H54 (cell line): ENCODE results near the gene NUDCD3.

ENCODE experiments used
- DNase-seq: peaks from one replicate; pipeline ENCODE4 v3.0.0; 2011; ENCODE audit warnings: low spot score, mixed read lengths; ENCODE audit not compliant: insufficient read length
- FAIRE-seq: peaks from 3 replicates; lab custom pipeline; 2011; peaks lifted over from hg19 to GRCh38; lab: Jason Lieb, UNC
- POLR2A ChIP-seq: IDR thresholded peaks from 2 replicates; pipeline ENCODE4 v1.6.1; 2011; ENCODE audit warnings: low read depth, mild to moderate bottlenecking, low read length

Gene NUDCD3

GRCh38 chr7:44505595-44505994, 15.1 kb upstream of the NUDCD3 start:
- no peak for TF ChIP-seq POLR2A
- DNase-seq (no peak), FAIRE-seq (no peak)

- no peak for DNase-seq
- no peak for FAIRE-seq
- no peak for TF ChIP-seq POLR2A
These were observed 7.9 kb upstream of the NUDCD3 start for GRCh38 chr7:44498230-44498954.

GRCh38 chr7:44497155-44498027, 6.9 kb upstream of the NUDCD3 start:
- DNase-seq (no peak), FAIRE-seq (no peak)
- no peak for TF ChIP-seq POLR2A

DNA sequence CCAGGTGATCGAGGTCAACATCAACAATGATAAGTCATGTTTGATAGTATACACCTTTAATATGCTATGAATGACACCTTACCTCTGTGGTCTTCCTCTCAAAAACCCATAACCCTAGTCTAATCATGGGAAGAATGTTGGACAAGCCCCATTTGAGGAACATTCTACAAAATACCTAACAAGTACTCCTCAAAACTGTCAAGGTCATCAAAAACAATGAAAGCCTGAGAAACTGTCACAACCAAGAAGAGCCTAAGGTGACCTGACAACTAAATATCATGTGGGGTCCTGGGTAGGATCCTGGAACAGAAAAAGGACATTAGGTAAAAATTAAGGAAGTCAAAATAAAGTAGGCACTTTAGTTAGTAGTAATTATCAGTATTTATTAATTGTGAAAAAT, 5.9 kb upstream of the NUDCD3 start:
- TF ChIP-seq POLR2A = no peak
- FAIRE-seq = no peak

GRCh38 chr7:44494960-44495359, 4.5 kb upstream of the NUDCD3 start:
- FAIRE-seq (no peak), DNase-seq (no peak)
- no peak for TF ChIP-seq POLR2A

More for the DNA sequence above, 5.9 kb upstream of the NUDCD3 start:
- DNase-seq = no peak

GRCh38 chr7:44491229-44491628, 771 bp upstream of the NUDCD3 start:
- DNase-seq = no peak
- no peak for FAIRE-seq
- no peak for TF ChIP-seq POLR2A

DNA sequence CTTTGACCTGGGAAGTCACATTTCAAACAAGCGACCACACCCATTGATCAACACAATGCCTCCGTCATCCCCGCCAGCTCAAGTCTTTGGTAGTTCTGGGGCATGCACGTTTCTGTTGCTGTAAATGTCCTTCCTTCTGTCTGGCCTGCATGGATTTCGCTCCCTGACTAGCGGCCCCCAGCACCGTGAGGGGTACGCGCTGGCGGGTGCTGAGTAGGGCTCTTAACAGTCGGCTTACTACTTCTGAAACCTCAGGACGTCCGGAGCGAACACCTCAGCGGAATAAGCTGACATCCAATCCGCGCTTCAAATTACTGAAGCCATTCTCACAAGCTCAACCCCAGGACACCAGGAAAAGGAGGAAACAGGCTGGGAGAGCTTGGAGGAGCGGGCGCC, 505 bp downstream of the NUDCD3 start:
- TF ChIP-seq POLR2A = no peak
- no peak for FAIRE-seq
- peak; percentile 40 for DNase-seq

GRCh38 chr7:44488955-44489354, 1.5 kb downstream of the NUDCD3 start:
- TF ChIP-seq POLR2A = no peak
- DNase-seq (no peak), FAIRE-seq (no peak)

GRCh38 chr7:44486693-44487092, 3.8 kb downstream of the NUDCD3 start:
- DNase-seq (no peak), FAIRE-seq (no peak)
- no peak for TF ChIP-seq POLR2A

- FAIRE-seq (no peak), DNase-seq (no peak)
- no peak for TF ChIP-seq POLR2A
These were observed 4.5 kb downstream of the NUDCD3 start for GRCh38 chr7:44486001-44486400.

DNA sequence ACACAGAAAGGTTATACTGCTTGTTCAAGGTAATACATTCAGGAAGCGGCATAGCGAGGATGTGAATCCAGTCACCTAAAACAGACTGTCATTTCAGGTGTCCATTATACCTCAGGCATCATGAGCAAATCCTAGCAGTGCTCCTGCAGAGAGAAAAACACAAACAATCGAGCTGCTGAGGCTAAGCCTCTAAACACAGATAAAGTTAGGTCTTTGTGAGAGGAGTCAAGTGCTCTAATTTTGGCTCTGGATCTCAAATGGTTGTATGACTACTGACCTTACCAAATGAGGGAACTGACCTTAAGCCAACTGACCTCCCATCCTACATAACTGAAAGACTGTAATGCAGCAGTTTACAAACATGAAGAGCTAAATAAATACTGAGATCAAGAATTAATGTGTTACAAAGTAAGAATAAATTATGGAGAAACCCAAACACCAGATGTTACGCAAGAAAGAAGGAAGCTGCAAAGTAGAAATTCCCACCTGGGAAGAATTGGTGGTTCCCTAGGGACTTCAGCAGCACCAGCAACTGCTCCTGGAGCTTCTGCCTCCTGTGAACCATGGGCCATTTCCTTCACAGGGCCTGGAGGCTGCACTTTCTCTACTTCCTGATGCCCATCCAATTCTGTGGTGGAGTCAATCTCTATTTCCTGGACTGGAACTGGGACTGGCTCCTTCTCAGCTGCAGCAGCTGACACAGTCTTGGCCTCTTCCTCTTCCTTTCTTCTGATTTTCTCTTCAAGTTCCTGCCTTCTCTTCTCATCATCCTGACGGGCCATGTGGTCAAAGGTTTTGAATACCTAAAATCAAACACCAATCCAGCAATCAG, 5.8 kb downstream of the NUDCD3 start:
- DNase-seq (no peak), FAIRE-seq (no peak)
- no peak for TF ChIP-seq POLR2A

DNA sequence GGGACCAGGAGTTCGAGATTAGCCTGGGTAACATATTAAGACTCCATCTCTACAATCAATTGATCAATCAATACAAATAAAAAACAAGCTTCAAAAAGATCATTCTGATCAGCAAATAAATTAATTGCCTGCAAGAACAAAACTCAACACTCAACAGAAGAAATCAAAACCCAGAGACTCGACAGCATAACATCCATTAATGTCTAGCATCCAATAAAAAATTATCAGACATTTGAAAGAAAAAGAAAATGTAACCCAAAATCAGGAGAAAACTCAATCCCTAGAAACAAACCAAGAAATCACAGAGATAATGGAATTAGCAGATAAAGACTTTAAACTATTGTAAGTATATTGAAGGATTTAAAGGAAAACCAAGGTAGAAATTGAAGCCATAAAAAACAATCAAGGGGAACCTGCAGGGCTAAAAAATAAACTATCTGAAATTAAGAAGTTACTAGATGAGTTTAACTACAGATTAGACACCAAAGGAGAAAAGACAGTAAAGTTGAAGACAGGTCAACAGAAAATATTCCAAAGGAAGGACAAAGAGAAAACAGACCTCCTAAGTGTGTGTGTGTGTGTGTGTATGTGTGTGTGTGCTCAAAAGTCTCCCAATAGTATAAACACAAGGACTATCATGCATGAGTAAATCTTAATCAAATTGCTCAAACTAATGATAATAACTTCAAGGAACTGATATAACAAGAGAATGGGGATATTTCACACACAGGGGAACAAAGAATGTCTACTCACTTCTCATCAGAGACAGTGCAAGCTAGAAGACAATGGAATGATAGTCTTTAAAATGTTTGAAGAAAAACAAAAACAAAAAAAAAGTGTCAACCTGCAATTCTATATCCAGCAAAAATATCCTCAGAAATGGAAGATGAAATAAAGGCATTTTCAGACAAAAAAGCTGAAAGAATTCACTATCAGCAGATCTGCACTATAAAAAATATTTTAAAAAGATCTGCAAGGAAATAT, 7.7 kb downstream of the NUDCD3 start:
- FAIRE-seq (no peak), DNase-seq (no peak)
- no peak for TF ChIP-seq POLR2A

GRCh38 chr7:44477938-44478337, 12.5 kb downstream of the NUDCD3 start:
- DNase-seq (no peak), FAIRE-seq (no peak)
- TF ChIP-seq POLR2A = no peak
